ENCODE data around the gene CREG1.

GRCh38 chr1:167507719-167508118 is 45.8 kb downstream of the CREG1 start:
- TF ChIP-seq POLR2A (IDR thresholded peaks at IDR 0.05; ENCODE audit: low read depth, low read length) (no peak), TAF1 (IDR thresholded peaks at IDR 0.05; ENCODE audit: borderline replicate concordance, low read depth, low read length) (no peak), POLR2AphosphoS5 (IDR thresholded peaks at IDR 0.05; ENCODE audit: low read depth, low read length) (no peak)

Measured in GM12892 (cell line).